Duodenal mucosa (tissue), 2 donors: ENCODE results near the gene ARHGEF39.
"Not testable (repeated sequence)": the region's sequence is repeated elsewhere in the genome, so short reads cannot be mapped to it uniquely, and the experiment has no call there.

Experiments used
- H3K27ac ChIP-seq: one replicate; pipeline ENCODE4 v1.7.0; 2013; ENCODE audit warnings: low read depth, low read length
- H3K27me3 ChIP-seq, 2 donors: one replicate each; pipeline ENCODE4 v1.7.0; 2013; ENCODE audit warnings: low read length in 2 of 2, control low read depth in 1 of 2; ENCODE audit not compliant: insufficient read depth in 2 of 2, control insufficient read depth in 1 of 2
- H3K36me3 ChIP-seq, 2 donors: one replicate each; pipeline ENCODE4 v1.7.0; 2013; ENCODE audit warnings: low read length in 2 of 2, control low read depth in 1 of 2; ENCODE audit not compliant: insufficient read depth in 2 of 2, control insufficient read depth in 1 of 2
- H3K4me1 ChIP-seq, 2 donors: one replicate each; pipeline ENCODE4 v1.7.0; 2013; ENCODE audit warnings: low read length in 2 of 2, control low read depth in 1 of 2; ENCODE audit not compliant: insufficient read depth in 2 of 2, control insufficient read depth in 1 of 2
- H3K4me3 ChIP-seq, 2 donors: one replicate each; pipeline ENCODE4 v1.7.0; 2013; ENCODE audit warnings: low read length in 2 of 2, low read depth in 1 of 2
- H3K9ac ChIP-seq, 2 donors: one replicate each; pipeline ENCODE4 v1.7.0; 2013; ENCODE audit warnings: low read length in 2 of 2, low read depth in 1 of 2
- H3K9me3 ChIP-seq, 2 donors: one replicate each; pipeline ENCODE4 v1.7.0; 2013; ENCODE audit warnings: low read length in 2 of 2, control low read depth in 1 of 2; ENCODE audit not compliant: control insufficient read depth in 1 of 2

ARHGEF39 gene

GRCh38 chr9:35656348-35656747 is 8.6 kb downstream of the ARHGEF39 start:
- H3K36me3 ChIP-seq, result peaks cover 5 to 7% of the 10 kb centered on the region in 2 donors
- no peaks in the 10 kb centered on the region for H3K9me3 ChIP-seq
- peaks cover 20 to 30% of the 10 kb centered on the region in 2 donors for H3K4me1 ChIP-seq
- H3K27ac ChIP-seq, result no peak overlapping the region
- no peak overlapping the region for H3K4me3 ChIP-seq
- no peaks in the 10 kb centered on the region for H3K27me3 ChIP-seq
- no peak overlapping the region for H3K9ac ChIP-seq

GRCh38 chr9:35653611-35654010 is 11.4 kb downstream of the ARHGEF39 start:
- Histone ChIP-seq H3K4me1 (peaks cover 3 to 9% of the 10 kb centered on the region in 2 donors), H3K9ac (no peak overlapping the region), H3K36me3 (no peaks in the 10 kb centered on the region), H3K9me3 (no peaks in the 10 kb centered on the region), H3K27me3 (no peaks in the 10 kb centered on the region), H3K27ac (no peak overlapping the region), H3K4me3 (no peak overlapping the region)

- H3K36me3 ChIP-seq, result no peaks in the 10 kb centered on the region
- H3K27ac ChIP-seq, result no peak overlapping the region
- H3K4me1 ChIP-seq, result peaks cover 3 to 10% of the 10 kb centered on the region in 2 donors
- H3K9me3 ChIP-seq, result no peaks in the 10 kb centered on the region
- no peak overlapping the region for H3K4me3 ChIP-seq
- H3K9ac ChIP-seq, result no peak overlapping the region
- H3K27me3 ChIP-seq, result no peaks in the 10 kb centered on the region
These were observed 12.2 kb downstream of the ARHGEF39 start for GRCh38 chr9:35652829-35653209.

GRCh38 chr9:35651956-35652828 is 12.8 kb downstream of the ARHGEF39 start:
- no peaks in the 10 kb centered on the region for H3K27me3 ChIP-seq
- H3K4me1 ChIP-seq, result peaks cover 4 to 14% of the 10 kb centered on the region in 2 donors
- H3K4me3 ChIP-seq, result no peak overlapping the region
- H3K9me3 ChIP-seq, result no peaks in the 10 kb centered on the region
- H3K27ac ChIP-seq, result no peak overlapping the region
- no peaks in the 10 kb centered on the region for H3K36me3 ChIP-seq
- H3K9ac ChIP-seq, result no peak overlapping the region

- Histone ChIP-seq H3K27ac (no peak within 1 kb of the TSS), H3K9me3 (no peaks in the 10 kb centered on the region), H3K9ac (peak within 1 kb of the TSS in 1 of 2 donors; percentile 52), H3K4me1 (peaks cover 7 to 13% of the 10 kb centered on the region in 2 donors), H3K4me3 (peak within 1 kb of the TSS; percentile 50 to 55), H3K36me3 (no peaks in the 10 kb centered on the region), H3K27me3 (no peaks in the 10 kb centered on the region)
These were observed 14.4 kb downstream of the ARHGEF39 start, which contains the start of gene SIT1 for GRCh38 chr9:35650341-35651158. TSS of gene SIT1 (minus strand) at chr9:35650931. CDS start at chr9:35650853, 78 bp downstream.

- Histone ChIP-seq H3K9me3 (no peaks in the 10 kb centered on the region), H3K27ac (no peak overlapping the region), H3K36me3 (no peaks in the 10 kb centered on the region), H3K4me3 (peak overlapping the region; percentile 50 to 55), H3K4me1 (peaks cover 7 to 13% of the 10 kb centered on the region in 2 donors), H3K9ac (peak overlapping the region in 1 of 2 donors; percentile 52), H3K27me3 (no peaks in the 10 kb centered on the region)
These were observed 15.3 kb downstream of the ARHGEF39 start for GRCh38 chr9:35649431-35650340.

GRCh38 chr9:35646533-35647265 is 18.3 kb downstream of the ARHGEF39 start:
- peak overlapping the region; percentile 94 to 96 for H3K9ac ChIP-seq
- H3K9me3 ChIP-seq, result no peaks in the 10 kb centered on the region
- H3K27ac ChIP-seq, result peak overlapping the region; percentile 84
- no peaks in the 10 kb centered on the region for H3K36me3 ChIP-seq
- no peaks in the 10 kb centered on the region for H3K27me3 ChIP-seq
- H3K4me1 ChIP-seq, result peaks cover 7 to 10% of the 10 kb centered on the region in 2 donors
- H3K4me3 ChIP-seq, result peak overlapping the region; percentile 89 to 91

GRCh38 chr9:35646153-35646532 is 18.9 kb downstream of the ARHGEF39 start:
- Histone ChIP-seq H3K4me3 (peak overlapping the region; percentile 89 to 91), H3K4me1 (peaks cover 7 to 10% of the 10 kb centered on the region in 2 donors), H3K9ac (peak overlapping the region; percentile 94 to 96), H3K27ac (peak overlapping the region; percentile 84), H3K27me3 (no peaks in the 10 kb centered on the region), H3K36me3 (no peaks in the 10 kb centered on the region), H3K9me3 (no peaks in the 10 kb centered on the region)

- not testable (repeated sequence) for H3K4me1 ChIP-seq, H3K27ac ChIP-seq, H3K27me3 ChIP-seq, H3K36me3 ChIP-seq, H3K9me3 ChIP-seq
- Histone ChIP-seq H3K4me3 (peak overlapping the region; percentile 89 to 91), H3K9ac (peak overlapping the region; percentile 94 to 96)
These were observed 19.3 kb downstream of the ARHGEF39 start for GRCh38 chr9:35645736-35646135.
